Activated naive CD8-positive, alpha-beta T cell (primary cell): ENCODE results near the gene FAM78A.
"Not testable (repeated sequence)": the region's sequence is repeated elsewhere in the genome, so short reads cannot be mapped to it uniquely, and the experiment has no call there.

ENCODE experiments used
- H3K27ac Mint-ChIP-seq: one replicate; pipeline ENCODE4 v1.8.0; 2021; ENCODE audit warnings: mixed read lengths
- H3K27me3 Mint-ChIP-seq: one replicate; pipeline ENCODE4 v1.8.0; 2021; ENCODE audit warnings: mixed read lengths
- H3K36me3 Mint-ChIP-seq: one replicate; pipeline ENCODE4 v1.8.0; 2021; ENCODE audit warnings: mixed read lengths
- H3K4me1 Mint-ChIP-seq: one replicate; pipeline ENCODE4 v1.8.0; 2021; ENCODE audit warnings: low read depth, mixed read lengths
- H3K4me3 Mint-ChIP-seq: one replicate; pipeline ENCODE4 v1.8.0; 2021; ENCODE audit warnings: mild to moderate bottlenecking, mixed read lengths
- H3K9me3 Mint-ChIP-seq: one replicate; pipeline ENCODE4 v1.8.0; 2021; ENCODE audit warnings: low read depth, mixed read lengths

Gene FAM78A

GRCh38 chr9:131266266-131267229 is 9.8 kb downstream of the FAM78A start:
- Mint-ChIP-seq H3K27ac (peak overlapping the region; percentile 97), H3K36me3 (peaks cover 7% of the 10 kb centered on the region), H3K27me3 (no peaks in the 10 kb centered on the region), H3K9me3 (no peaks in the 10 kb centered on the region), H3K4me3 (peak overlapping the region; percentile 69), H3K4me1 (peaks cover 85% of the 10 kb centered on the region)

DNA sequence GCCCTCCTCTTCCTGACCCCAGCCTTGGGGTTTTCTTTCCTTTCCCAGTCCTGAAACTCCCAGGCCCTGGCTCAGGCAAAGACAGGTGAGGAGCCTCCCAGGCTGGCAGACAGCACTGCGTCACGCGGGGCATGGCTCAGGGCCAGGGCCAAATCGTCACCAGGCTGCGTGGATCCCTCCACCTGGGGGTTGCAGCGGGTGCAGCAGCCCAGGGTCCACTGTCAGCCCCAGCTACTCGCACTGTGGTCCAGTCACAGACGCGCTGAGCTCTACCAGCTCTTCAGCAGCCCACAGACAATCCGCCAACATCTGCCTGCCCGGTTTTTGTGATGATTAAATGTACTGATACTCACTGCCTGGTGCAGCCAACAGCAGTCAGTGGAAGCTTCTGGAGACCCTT is 12.1 kb downstream of the FAM78A start:
- Mint-ChIP-seq H3K4me1 (peaks cover 81% of the 10 kb centered on the region), H3K4me3 (peak overlapping the region; percentile 69), H3K9me3 (no peaks in the 10 kb centered on the region), H3K36me3 (peaks cover 4% of the 10 kb centered on the region), H3K27me3 (no peaks in the 10 kb centered on the region), H3K27ac (peak overlapping the region; percentile 97)

GRCh38 chr9:131263701-131264100 is 12.6 kb downstream of the FAM78A start:
- H3K27ac Mint-ChIP-seq = peak overlapping the region; percentile 97
- H3K9me3 Mint-ChIP-seq = no peaks in the 10 kb centered on the region
- H3K36me3 Mint-ChIP-seq = peaks cover 4% of the 10 kb centered on the region
- H3K4me3 Mint-ChIP-seq = peak overlapping the region; percentile 69
- peaks cover 78% of the 10 kb centered on the region for H3K4me1 Mint-ChIP-seq
- no peaks in the 10 kb centered on the region for H3K27me3 Mint-ChIP-seq

- H3K27ac Mint-ChIP-seq = peak overlapping the region; percentile 83
- H3K36me3 Mint-ChIP-seq = not testable (repeated sequence)
These were observed 13.3 kb downstream of the FAM78A start for GRCh38 chr9:131263033-131263343.

GRCh38 chr9:131262327-131263032 is 13.8 kb downstream of the FAM78A start:
- Mint-ChIP-seq H3K36me3 (peaks cover 4% of the 10 kb centered on the region), H3K27me3 (no peaks in the 10 kb centered on the region), H3K4me3 (peak overlapping the region; percentile 72), H3K9me3 (no peaks in the 10 kb centered on the region), H3K27ac (peak overlapping the region; percentile 83), H3K4me1 (peaks cover 75% of the 10 kb centered on the region)

More at GRCh38 chr9:131263033-131263343, 13.3 kb downstream of the FAM78A start:
- Mint-ChIP-seq H3K4me1 (peaks cover 74% of the 10 kb centered on the region), H3K4me3 (peak overlapping the region; percentile 72)
- H3K27me3 Mint-ChIP-seq, H3K9me3 Mint-ChIP-seq: not testable (repeated sequence)

GRCh38 chr9:131260751-131261452 is 15.4 kb downstream of the FAM78A start:
- H3K27me3 Mint-ChIP-seq = no peaks in the 10 kb centered on the region
- H3K9me3 Mint-ChIP-seq = no peaks in the 10 kb centered on the region
- peaks cover 4% of the 10 kb centered on the region for H3K36me3 Mint-ChIP-seq
- peaks cover 70% of the 10 kb centered on the region for H3K4me1 Mint-ChIP-seq
- no peak overlapping the region for H3K4me3 Mint-ChIP-seq
- H3K27ac Mint-ChIP-seq = peak overlapping the region; percentile 75

DNA sequence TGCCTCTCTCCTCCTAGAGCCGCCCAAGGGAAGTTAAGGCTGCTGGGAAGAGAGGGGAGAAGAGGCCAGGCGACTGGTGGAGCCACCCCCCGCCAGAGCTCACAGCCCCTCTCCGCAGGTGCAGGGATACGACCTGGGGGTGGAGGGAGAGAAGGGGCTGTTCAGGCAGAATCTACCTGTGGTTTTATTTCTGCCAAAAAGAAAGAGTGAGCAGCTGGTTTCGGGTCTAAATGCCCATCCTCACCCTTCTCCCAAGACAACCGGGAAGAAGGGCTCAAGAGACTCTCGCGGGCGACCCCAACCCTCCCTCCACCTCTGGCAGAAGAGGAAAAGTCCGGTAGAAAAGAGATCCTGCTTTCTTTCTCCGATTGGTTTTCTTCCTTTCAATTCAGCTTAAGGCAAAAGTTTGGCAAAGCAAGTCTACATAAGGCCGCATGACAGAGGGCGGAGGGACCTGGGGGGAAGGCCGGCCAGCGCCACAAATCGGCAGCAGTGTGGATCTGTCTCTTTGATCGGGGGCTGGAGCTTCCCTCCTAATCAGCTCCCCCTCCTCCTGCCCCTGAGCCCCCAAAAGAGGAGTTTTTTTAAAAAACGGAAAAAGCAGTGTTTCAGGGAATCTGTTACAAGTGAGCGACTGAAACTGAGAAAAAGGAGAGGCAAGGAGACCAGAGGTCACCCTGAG is 16.3 kb downstream of the FAM78A start:
- H3K27me3 Mint-ChIP-seq = no peaks in the 10 kb centered on the region
- H3K4me1 Mint-ChIP-seq = peaks cover 67% of the 10 kb centered on the region
- peak overlapping the region; percentile 76 for H3K27ac Mint-ChIP-seq
- H3K9me3 Mint-ChIP-seq = no peaks in the 10 kb centered on the region
- peak overlapping the region; percentile 17 for H3K4me3 Mint-ChIP-seq
- peaks cover 4% of the 10 kb centered on the region for H3K36me3 Mint-ChIP-seq

- Mint-ChIP-seq H3K27me3 (no peaks in the 10 kb centered on the region), H3K9me3 (no peaks in the 10 kb centered on the region), H3K4me1 (peaks cover 65% of the 10 kb centered on the region), H3K4me3 (no peak overlapping the region), H3K36me3 (peaks cover 4% of the 10 kb centered on the region), H3K27ac (peak overlapping the region; percentile 76)
These were observed 16.8 kb downstream of the FAM78A start for GRCh38 chr9:131259432-131259898.

DNA sequence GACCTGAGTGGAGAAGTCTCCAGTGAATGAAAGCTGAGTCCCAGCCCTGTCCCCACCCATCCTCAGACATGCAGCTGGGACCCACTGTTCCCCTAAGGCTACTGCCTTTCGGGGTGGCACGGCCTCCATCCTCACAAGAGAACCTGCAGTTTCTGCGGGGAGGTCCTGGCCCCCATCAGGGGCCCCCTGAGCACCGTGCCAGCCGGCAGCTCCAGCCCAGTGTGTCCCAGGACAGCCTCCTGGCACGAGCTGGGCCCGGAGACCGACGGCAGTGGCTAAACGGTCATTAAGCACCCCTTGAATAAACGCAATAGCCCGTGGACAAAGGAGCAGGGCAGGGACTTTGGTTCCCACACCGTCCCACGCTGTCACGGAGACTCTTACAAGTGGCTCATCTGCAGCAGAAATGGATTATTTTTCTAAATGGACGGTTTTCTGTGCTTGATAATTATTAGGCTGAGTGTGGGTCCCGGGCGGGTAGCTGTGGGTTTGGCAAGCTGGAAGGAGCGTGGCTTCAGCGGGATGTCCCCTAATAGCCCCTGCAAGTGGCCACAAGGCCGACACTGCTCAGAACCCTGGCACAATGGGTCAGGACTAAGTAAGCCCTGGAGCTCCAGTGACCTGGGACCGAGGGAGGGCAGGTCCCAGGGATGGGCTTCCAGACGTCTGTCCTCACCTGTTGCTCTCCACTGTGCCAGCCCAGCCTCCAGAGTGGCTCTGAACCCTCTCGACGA is 17.4 kb downstream of the FAM78A start:
- Mint-ChIP-seq H3K4me1 (peaks cover 64% of the 10 kb centered on the region), H3K4me3 (no peak overlapping the region), H3K27me3 (no peaks in the 10 kb centered on the region), H3K9me3 (no peaks in the 10 kb centered on the region), H3K36me3 (peaks cover 4% of the 10 kb centered on the region), H3K27ac (peak overlapping the region; percentile 43)

DNA sequence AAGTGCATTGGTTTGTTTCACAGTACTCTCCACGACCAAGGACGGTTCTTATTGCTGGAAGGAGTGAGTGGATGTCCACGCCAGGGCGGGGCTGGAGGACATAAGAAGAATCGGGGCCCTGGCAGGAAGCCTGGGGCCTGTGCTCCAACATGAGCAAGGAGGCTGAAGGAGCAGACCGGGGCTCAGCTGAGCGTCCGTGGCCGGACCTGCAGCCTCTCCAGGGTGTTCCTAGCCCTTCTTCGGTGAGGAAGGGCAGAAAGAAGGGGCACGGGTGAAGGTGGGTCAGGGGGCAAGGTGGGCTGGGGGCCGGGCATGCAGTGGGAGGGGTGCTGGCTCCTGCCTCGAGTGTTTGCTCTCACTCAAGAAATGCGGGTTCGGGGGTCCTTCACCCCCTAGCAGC is 18.1 kb downstream of the FAM78A start:
- Mint-ChIP-seq H3K9me3 (no peaks in the 10 kb centered on the region), H3K4me3 (peak overlapping the region; percentile 53), H3K27ac (peak overlapping the region; percentile 86), H3K4me1 (peaks cover 64% of the 10 kb centered on the region), H3K36me3 (peaks cover 4% of the 10 kb centered on the region), H3K27me3 (no peaks in the 10 kb centered on the region)

GRCh38 chr9:131257266-131258025 is 18.9 kb downstream of the FAM78A start:
- no peaks in the 10 kb centered on the region for H3K9me3 Mint-ChIP-seq
- H3K36me3 Mint-ChIP-seq = peaks cover under 1% of the 10 kb centered on the region
- peak overlapping the region; percentile 86 for H3K27ac Mint-ChIP-seq
- peak overlapping the region; percentile 53 for H3K4me3 Mint-ChIP-seq
- no peaks in the 10 kb centered on the region for H3K27me3 Mint-ChIP-seq
- H3K4me1 Mint-ChIP-seq = peaks cover 62% of the 10 kb centered on the region

GRCh38 chr9:131255676-131256197 is 20.6 kb downstream of the FAM78A start:
- H3K4me1 Mint-ChIP-seq = peaks cover 56% of the 10 kb centered on the region
- H3K9me3 Mint-ChIP-seq = no peaks in the 10 kb centered on the region
- no peaks in the 10 kb centered on the region for H3K36me3 Mint-ChIP-seq
- peak overlapping the region; percentile 91 for H3K4me3 Mint-ChIP-seq
- H3K27ac Mint-ChIP-seq = peak overlapping the region; percentile 96
- no peaks in the 10 kb centered on the region for H3K27me3 Mint-ChIP-seq

- Mint-ChIP-seq H3K4me1 (peaks cover 50% of the 10 kb centered on the region), H3K36me3 (no peaks in the 10 kb centered on the region), H3K9me3 (no peaks in the 10 kb centered on the region), H3K4me3 (no peak overlapping the region), H3K27me3 (no peaks in the 10 kb centered on the region), H3K27ac (peak overlapping the region; percentile 55)
These were observed 21.7 kb downstream of the FAM78A start for GRCh38 chr9:131254626-131255025.
